Liver (tissue), 3 donors: ENCODE data around the gene POU2F2.

Experiments used
- ATF3 ChIP-seq: IDR thresholded peaks from 2 replicates; pipeline ENCODE4 v1.6.1; 2016; ENCODE audit warnings: antibody characterized with exemption
- CTCF ChIP-seq: fragments of 150-350 bp; IDR thresholded peaks from 2 replicates; pipeline ENCODE4 v1.5.1; 2017; ENCODE audit warnings: improper control_type of control experiment, low read depth, low read length; ENCODE audit not compliant: missing input control
- FOXA2 ChIP-seq: IDR thresholded peaks from 2 replicates; pipeline ENCODE4 v1.6.1; 2016; ENCODE audit warnings: antibody characterized with exemption
- GABPA ChIP-seq, 2 donors: IDR thresholded peaks in 1 of 2; conservative IDR thresholded peaks in 1 of 2; 2 replicates each; pipeline ENCODE4 v1.6.1; 2016; ENCODE audit warnings: antibody characterized with exemption in 2 of 2, mild to moderate bottlenecking in 1 of 2, moderate library complexity in 1 of 2
- JUND ChIP-seq, 2 donors: IDR thresholded peaks; 2 replicates each; pipeline ENCODE4 v1.6.1; 2016; ENCODE audit warnings: antibody characterized with exemption in 2 of 2
- MAX ChIP-seq: IDR thresholded peaks from 2 replicates; pipeline ENCODE4 v1.6.1; 2016; ENCODE audit warnings: antibody characterized with exemption
- RAD21 ChIP-seq, 2 donors: IDR thresholded peaks; 2 replicates each; pipeline ENCODE4 v1.6.1; 2016; ENCODE audit warnings: antibody characterized with exemption in 2 of 2, mild to moderate bottlenecking in 2 of 2
- RXRA ChIP-seq, 2 donors: IDR thresholded peaks; 2 replicates each; pipeline ENCODE4 v1.6.1; 2017 to 2018; ENCODE audit warnings: antibody characterized with exemption in 2 of 2, mild to moderate bottlenecking in 1 of 2
- SP1 ChIP-seq: IDR thresholded peaks from 2 replicates; pipeline ENCODE4 v1.6.1; 2018; ENCODE audit warnings: antibody characterized with exemption, mild to moderate bottlenecking
- YY1 ChIP-seq: IDR thresholded peaks from 2 replicates; pipeline ENCODE4 v1.6.1; 2016; ENCODE audit warnings: antibody characterized with exemption, mild to moderate bottlenecking
- donor health status: healthy.
- donor health status: healthy.

GRCh38 chr19:42116308-42117075 is 15.8 kb downstream of the POU2F2 start:
- no peak for TF ChIP-seq MAX
- no peak for TF ChIP-seq CTCF
- TF ChIP-seq GABPA (IDR thresholded peaks at IDR 0.05 in 1 of 2, conservative IDR thresholded peaks at IDR 0.05 in 1 of 2): no peak
- TF ChIP-seq JUND (IDR thresholded peaks at IDR 0.05): no peak
- no peak for TF ChIP-seq ATF3
- no peak for TF ChIP-seq RAD21 (IDR thresholded peaks at IDR 0.05)
- TF ChIP-seq SP1: no peak
- TF ChIP-seq RXRA (IDR thresholded peaks at IDR 0.05): no peak
- no peak for TF ChIP-seq FOXA2
- no peak for TF ChIP-seq YY1
